Fibroblast of mammary gland (primary cell): ENCODE data around the gene LSM3.

ENCODE experiments used
- DNase-seq: peaks from one replicate; pipeline ENCODE4 v3.0.0-alpha.2; 2010; ENCODE audit warnings: low read depth
- H3K4me3 ChIP-seq: 2 replicates; pipeline ENCODE4 v1.5.1; 2011; ENCODE audit warnings: low read depth, mild to moderate bottlenecking, low read length, moderate library complexity; ENCODE audit not compliant: control insufficient read depth
- CTCF ChIP-seq: conservative IDR thresholded peaks from 2 replicates; pipeline ENCODE4 v1.5.1; 2011; ENCODE audit warnings: low read depth, low read length, inconsistent platforms; ENCODE audit not compliant: control insufficient read depth, insufficient read depth

The LSM3 gene

DNA sequence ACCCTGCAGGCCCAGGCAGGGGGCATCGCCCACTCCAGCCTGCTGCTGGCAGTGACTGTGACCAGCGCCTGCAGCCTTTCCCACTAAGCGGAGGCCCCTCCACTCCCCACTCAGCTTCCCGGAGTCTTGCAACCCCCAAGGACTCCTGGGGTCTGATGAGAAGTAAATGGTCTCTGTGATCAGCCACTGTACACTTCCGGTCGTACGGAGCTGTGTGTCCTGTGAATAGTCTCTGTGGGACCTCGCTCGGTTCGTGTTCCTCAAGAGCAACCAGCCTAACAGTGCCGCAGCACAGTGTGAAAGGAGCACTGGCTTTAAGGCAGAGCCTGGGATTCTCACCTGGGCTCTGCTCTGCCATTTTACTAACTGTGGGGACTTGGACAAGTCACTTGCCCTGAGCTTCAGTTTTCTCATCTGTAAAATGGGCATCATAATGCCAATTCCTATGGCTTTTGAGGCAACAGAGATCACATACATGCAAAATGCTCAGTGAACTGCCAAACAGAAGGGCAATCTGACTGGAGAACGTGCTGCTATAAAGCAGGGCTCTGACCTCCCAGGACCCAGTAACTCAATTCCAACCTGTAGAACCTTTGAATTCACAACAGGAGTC lies 27.0 kb upstream of the LSM3 start:
- TF ChIP-seq CTCF, result no peak

DNA sequence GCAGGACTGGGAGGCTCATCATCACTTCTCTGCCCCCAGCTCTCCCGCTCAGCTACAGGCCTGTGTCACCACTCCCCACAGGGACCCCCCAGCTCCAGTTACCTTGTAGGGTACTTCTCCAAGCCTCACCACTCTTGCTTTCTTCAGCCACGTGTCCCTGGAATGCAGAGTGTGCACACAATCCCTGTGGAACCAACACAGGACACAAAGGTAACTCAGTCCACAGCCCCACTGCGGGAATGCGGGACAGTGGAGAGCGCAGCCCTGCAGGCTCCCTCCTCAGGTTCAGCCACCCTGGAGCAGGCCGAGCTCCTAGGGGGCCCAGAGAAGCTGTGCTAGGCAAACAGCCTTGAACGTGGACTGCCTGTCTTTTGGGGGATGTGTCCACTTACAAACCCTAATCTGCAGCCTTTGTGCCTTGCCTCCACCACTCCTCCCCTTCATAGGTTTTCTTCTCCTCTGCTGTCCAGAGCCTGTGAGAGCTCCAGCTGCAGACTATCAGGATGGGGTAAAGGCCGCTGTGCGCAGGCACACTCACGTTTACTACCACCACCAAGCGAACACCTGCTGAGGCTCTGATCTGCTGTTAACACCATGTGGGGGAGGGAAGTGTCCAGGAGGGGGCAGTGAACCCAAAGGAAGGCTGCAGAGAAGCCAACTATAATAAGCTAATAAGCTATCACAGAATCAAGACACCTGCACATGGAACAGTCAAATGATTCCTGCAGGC lies 26.2 kb upstream of the LSM3 start:
- TF ChIP-seq CTCF, result peak; percentile 29
- DNase-seq, result no peak

More for the DNA sequence above, 27.0 kb upstream of the LSM3 start:
- H3K4me3 ChIP-seq, result no peak overlapping the region
- DNase-seq, result no peak

GRCh38 chr3:14152963-14153355 lies 25.7 kb upstream of the LSM3 start:
- no peak overlapping the region for H3K4me3 ChIP-seq
- no peak for TF ChIP-seq CTCF
- DNase-seq, result no peak

More for the DNA sequence above, 26.2 kb upstream of the LSM3 start:
- H3K4me3 ChIP-seq, result no peak overlapping the region

GRCh38 chr3:14153663-14154062 lies 25.0 kb upstream of the LSM3 start:
- H3K4me3 ChIP-seq, result no peak overlapping the region
- no peak for TF ChIP-seq CTCF
- DNase-seq, result no peak

- TF ChIP-seq CTCF, result no peak
- no peak overlapping the region for H3K4me3 ChIP-seq
- DNase-seq, result no peak
These were observed 24.3 kb upstream of the LSM3 start for GRCh38 chr3:14154276-14154675.

- TF ChIP-seq CTCF, result no peak
- DNase-seq, result no peak
- no peak overlapping the region for H3K4me3 ChIP-seq
These were observed 23.6 kb upstream of the LSM3 start for GRCh38 chr3:14154895-14155440.
